NB4 (cell line): ENCODE data around the gene DLL3.

ENCODE experiments used
- MYC ChIP-seq: IDR thresholded peaks from 2 replicates; pipeline ENCODE4 v1.6.1; 2011; ENCODE audit warnings: low read depth, low read length
- POLR2A ChIP-seq: IDR thresholded peaks from 2 replicates; pipeline ENCODE4 v1.6.1; 2011; ENCODE audit warnings: mild to moderate bottlenecking; ENCODE audit not compliant: insufficient read length; ENCODE audit errors: extremely low read depth
- TF ChIP-seq, protein P1 (sequence below): IDR thresholded peaks from one replicate; pipeline ENCODE4 v1.5.1; 2012; ENCODE audit warnings: low read depth, low read length

DNA sequence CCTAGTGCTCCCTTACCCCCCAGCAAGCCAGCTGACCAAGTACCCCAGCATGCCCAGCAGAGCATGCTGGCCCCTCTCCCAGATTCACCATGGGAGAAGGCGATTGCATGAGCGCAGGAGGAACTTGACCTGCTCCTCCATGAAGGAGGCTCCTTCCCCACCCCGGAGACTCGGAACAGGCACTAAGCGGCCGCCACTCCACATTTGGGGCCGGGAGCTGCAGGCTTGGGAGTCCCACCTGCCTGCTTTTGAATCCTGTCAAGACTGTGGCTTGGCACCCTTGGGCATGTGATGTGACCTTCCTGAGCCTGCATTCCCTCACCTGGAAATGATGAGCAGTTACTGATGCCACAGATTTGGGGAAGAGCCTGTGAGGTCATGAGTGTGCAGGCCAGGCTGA, 30.8 kb upstream of the DLL3 start:
- TF ChIP-seq, protein P1, sequence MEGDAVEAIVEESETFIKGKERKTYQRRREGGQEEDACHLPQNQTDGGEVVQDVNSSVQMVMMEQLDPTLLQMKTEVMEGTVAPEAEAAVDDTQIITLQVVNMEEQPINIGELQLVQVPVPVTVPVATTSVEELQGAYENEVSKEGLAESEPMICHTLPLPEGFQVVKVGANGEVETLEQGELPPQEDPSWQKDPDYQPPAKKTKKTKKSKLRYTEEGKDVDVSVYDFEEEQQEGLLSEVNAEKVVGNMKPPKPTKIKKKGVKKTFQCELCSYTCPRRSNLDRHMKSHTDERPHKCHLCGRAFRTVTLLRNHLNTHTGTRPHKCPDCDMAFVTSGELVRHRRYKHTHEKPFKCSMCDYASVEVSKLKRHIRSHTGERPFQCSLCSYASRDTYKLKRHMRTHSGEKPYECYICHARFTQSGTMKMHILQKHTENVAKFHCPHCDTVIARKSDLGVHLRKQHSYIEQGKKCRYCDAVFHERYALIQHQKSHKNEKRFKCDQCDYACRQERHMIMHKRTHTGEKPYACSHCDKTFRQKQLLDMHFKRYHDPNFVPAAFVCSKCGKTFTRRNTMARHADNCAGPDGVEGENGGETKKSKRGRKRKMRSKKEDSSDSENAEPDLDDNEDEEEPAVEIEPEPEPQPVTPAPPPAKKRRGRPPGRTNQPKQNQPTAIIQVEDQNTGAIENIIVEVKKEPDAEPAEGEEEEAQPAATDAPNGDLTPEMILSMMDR, result no peak
- no peak for TF ChIP-seq POLR2A
- TF ChIP-seq MYC, result no peak
